Panc1 (cell line): Measurements from ENCODE around the gene DEPDC5. TPM values are rescaled to one million over a fixed set of nuclear protein-coding genes. Genes with fewer than 3 reads are reported as not detected.

Experiments
- ATAC-seq: fragments of 200-7000 bp; cut with Tn5 transposase; 2 replicates; pipeline ENCODE4 v1.9.1; 2020; ENCODE audit warnings: mild to moderate bottlenecking, moderate library complexity
- BruUV-seq: library from RNA; stranded (reverse); fragments of 400-500 nt; replicated peaks from 2 replicates; lab custom pipeline; 2021; lab: Mats Ljungman, UMichigan
- CTCF ChIA-PET: fragments of 300-600 bp; sonication (Branson Sonifier 250); formaldehyde crosslinking; loops from one replicate; lab custom pipeline; 2022; ENCODE audit warnings: antibody characterized with exemption; lab: Charles Lee
- POLR2A ChIA-PET: fragments of 300-600 bp; sonication (Branson Sonifier 250); formaldehyde crosslinking; loops from one replicate; lab custom pipeline; 2022; ENCODE audit warnings: antibody characterized with exemption; lab: Charles Lee
- DNase-seq: peaks from one replicate; pipeline ENCODE4 v3.0.0-alpha.2; 2010; ENCODE audit warnings: low read depth, low spot score
- H3K27ac ChIP-seq: 2 replicates; pipeline ENCODE4 v1.5.1; 2011; ENCODE audit warnings: mild to moderate bottlenecking, low read length, inconsistent platforms
- H3K27me3 ChIP-seq: fragments of 200-500 bp; sonication (Bioruptor generic); 2 replicates; pipeline ENCODE4 v1.6.0; 2014; ENCODE audit warnings: low read length, inconsistent platforms; ENCODE audit not compliant: control insufficient read depth, insufficient read depth
- H3K36me3 ChIP-seq: fragments of 200-500 bp; sonication (Bioruptor generic); 2 replicates; pipeline ENCODE4 v1.5.1; 2014; ENCODE audit warnings: inconsistent platforms, mild to moderate bottlenecking, low read length, moderate library complexity; ENCODE audit not compliant: control insufficient read depth, insufficient read depth
- H3K4me1 ChIP-seq: 2 replicates; pipeline ENCODE4 v1.5.1; 2011; ENCODE audit warnings: inconsistent platforms, mild to moderate bottlenecking, low read length, moderate library complexity; ENCODE audit not compliant: control insufficient read depth, insufficient read depth
- H3K4me3 ChIP-seq, 2 experiments: 2 replicates each; pipeline ENCODE4 v1.5.1; 2011 to 2012; ENCODE audit warnings: low read depth in 2 of 2, low read length in 2 of 2, mild to moderate bottlenecking in 2 of 2, inconsistent platforms in 1 of 2, moderate library complexity in 1 of 2
- H3K9me3 ChIP-seq: fragments of 200-500 bp; sonication (Bioruptor generic); 2 replicates; pipeline ENCODE4 v1.5.1; 2014; ENCODE audit warnings: low read depth, mild to moderate bottlenecking, inconsistent platforms, low read length, moderate library complexity; ENCODE audit not compliant: control insufficient read depth, insufficient read depth
- POLR2AphosphoS5 ChIP-seq: IDR thresholded peaks from 2 replicates; pipeline ENCODE4 v1.6.1; 2012; ENCODE audit warnings: mild to moderate bottlenecking, low read depth, low read length, moderate library complexity
- SIN3A ChIP-seq: IDR thresholded peaks from 2 replicates; pipeline ENCODE4 v1.6.1; 2012; ENCODE audit warnings: low read depth, mild to moderate bottlenecking, low read length, moderate library complexity, borderline replicate concordance; ENCODE audit not compliant: insufficient read depth
- TCF7L2 ChIP-seq: IDR thresholded peaks from 2 replicates; pipeline ENCODE4 v1.6.1; 2011; ENCODE audit warnings: mild to moderate bottlenecking, low read depth, low read length, inconsistent platforms
- in situ Hi-C: cut with HindIII; loops from 2 replicates; pipeline ENCODE4 v1.10.0; 2016; ENCODE audit warnings: low sequenced_read_pairs, low pct_unique_long_range_greater_than_20kb
- intact Hi-C: fragments of 100-400 bp; cut with micrococcal nuclease; formaldehyde crosslinking; loops from one replicate; pipeline ENCODE4 v1.10.0; 2022; ENCODE audit not compliant: unreplicated experiment
- total RNA-seq: library from RNA; stranded (reverse); gene quantifications from one replicate; pipeline ENCODE4 v1.2.1, GENCODE V29; 2021; ENCODE audit not compliant: unreplicated experiment
- TF ChIP-seq, protein P1 (sequence below): fragments of 450-650 bp; IDR thresholded peaks from 2 replicates; pipeline ENCODE4 v1.5.1; 2017; ENCODE audit warnings: mild to moderate bottlenecking
- TF ChIP-seq, protein P2 (sequence below), 2 experiments: IDR thresholded peaks; 2 replicates each; pipeline ENCODE4 v1.6.1; 2011 to 2012; ENCODE audit warnings: low read depth in 2 of 2, control low read depth in 1 of 2, low read length in 1 of 2, mild to moderate bottlenecking in 1 of 2, moderate library complexity in 1 of 2; ENCODE audit not compliant: insufficient read depth in 1 of 2

DEPDC5 gene
- total RNA-seq, 1 experiment from 2014 or later, result 20.2 TPM

DNA sequence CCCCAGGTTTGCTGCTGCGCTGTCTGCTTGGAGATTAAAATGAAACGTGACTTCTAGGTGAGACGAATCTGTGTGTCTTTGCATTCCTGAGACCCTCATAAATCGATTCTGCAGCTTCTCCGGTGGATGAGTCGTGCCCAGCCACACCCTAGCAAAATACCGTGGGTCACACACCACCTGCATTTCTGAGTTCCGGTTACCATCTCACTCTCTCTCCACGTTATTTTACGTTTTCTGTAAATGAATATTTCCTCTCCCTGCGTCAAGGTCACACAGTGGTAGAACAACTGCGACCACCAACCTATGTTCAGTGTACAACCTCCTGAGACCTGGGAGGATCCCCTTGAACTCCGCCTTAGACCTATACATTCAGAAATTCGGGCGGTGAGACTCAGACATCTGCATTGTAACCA is 191.6 kb downstream of the DEPDC5 start:
- no TSS peak for BruUV-seq
- ATAC-seq, result no peak
- intact Hi-C loops, result loop anchor here (10.0 kb wide), 1 partner anchor 281 kb away; the partner anchor contains the start of gene PISD

DNA sequence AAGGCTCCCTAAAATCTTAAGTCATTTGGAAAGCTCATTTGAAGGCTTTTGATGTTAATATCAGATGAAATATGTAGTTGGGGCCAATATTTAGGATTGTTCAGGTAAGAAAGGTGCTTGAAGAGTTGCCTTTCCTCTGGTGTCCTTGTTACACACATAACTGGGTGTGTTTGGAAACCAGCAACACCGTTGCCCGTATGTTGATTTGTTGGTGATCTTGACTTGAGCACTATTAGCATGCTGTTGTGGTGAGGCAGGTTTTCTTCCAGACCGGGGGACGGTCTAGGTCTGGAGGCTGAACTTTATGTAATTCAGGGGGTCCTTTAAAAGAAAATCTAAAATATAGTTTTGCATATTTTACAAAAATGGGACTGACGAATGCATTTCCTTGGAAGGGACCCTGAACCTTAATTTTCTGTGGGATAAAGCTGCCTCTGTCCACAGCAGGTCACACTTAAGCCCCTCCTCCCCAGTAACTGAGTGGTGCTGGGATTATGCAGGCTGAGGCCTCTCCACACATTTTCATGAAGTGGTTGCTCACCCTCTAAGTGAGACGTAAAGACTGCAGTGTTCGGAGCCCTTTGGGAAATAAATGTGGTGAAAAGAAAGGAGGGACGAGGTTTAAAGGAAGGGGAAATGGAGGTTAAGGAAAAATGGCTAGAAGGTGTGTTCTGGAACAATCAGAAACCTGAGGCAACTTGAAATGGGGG is 192.3 kb downstream of the DEPDC5 start:
- H3K9me3 ChIP-seq, result no peaks in the 10 kb centered on the region
- ATAC-seq, result no peak
- H3K4me1 ChIP-seq, result peaks cover 16% of the 10 kb centered on the region
- in situ Hi-C loops (no loop called here), intact Hi-C loops (loop anchor here (10.0 kb wide), 1 partner anchor 281 kb away; the partner anchor contains the start of gene PISD)
- H3K27ac ChIP-seq, result peak overlapping the region; percentile 90
- no peak for DNase-seq
- no peaks in the 10 kb centered on the region for H3K27me3 ChIP-seq
- H3K36me3 ChIP-seq, result peaks cover 18% of the 10 kb centered on the region
- H3K4me3 ChIP-seq, result peak overlapping the region; percentile 78 to 91
- TSS peak; percentile 82 for BruUV-seq
- TF ChIP-seq TCF7L2 (no peak), POLR2AphosphoS5 (no peak), SIN3A (no peak)
- TF ChIP-seq, protein P1, sequence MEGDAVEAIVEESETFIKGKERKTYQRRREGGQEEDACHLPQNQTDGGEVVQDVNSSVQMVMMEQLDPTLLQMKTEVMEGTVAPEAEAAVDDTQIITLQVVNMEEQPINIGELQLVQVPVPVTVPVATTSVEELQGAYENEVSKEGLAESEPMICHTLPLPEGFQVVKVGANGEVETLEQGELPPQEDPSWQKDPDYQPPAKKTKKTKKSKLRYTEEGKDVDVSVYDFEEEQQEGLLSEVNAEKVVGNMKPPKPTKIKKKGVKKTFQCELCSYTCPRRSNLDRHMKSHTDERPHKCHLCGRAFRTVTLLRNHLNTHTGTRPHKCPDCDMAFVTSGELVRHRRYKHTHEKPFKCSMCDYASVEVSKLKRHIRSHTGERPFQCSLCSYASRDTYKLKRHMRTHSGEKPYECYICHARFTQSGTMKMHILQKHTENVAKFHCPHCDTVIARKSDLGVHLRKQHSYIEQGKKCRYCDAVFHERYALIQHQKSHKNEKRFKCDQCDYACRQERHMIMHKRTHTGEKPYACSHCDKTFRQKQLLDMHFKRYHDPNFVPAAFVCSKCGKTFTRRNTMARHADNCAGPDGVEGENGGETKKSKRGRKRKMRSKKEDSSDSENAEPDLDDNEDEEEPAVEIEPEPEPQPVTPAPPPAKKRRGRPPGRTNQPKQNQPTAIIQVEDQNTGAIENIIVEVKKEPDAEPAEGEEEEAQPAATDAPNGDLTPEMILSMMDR, result no peak
- TF ChIP-seq, protein P2, sequence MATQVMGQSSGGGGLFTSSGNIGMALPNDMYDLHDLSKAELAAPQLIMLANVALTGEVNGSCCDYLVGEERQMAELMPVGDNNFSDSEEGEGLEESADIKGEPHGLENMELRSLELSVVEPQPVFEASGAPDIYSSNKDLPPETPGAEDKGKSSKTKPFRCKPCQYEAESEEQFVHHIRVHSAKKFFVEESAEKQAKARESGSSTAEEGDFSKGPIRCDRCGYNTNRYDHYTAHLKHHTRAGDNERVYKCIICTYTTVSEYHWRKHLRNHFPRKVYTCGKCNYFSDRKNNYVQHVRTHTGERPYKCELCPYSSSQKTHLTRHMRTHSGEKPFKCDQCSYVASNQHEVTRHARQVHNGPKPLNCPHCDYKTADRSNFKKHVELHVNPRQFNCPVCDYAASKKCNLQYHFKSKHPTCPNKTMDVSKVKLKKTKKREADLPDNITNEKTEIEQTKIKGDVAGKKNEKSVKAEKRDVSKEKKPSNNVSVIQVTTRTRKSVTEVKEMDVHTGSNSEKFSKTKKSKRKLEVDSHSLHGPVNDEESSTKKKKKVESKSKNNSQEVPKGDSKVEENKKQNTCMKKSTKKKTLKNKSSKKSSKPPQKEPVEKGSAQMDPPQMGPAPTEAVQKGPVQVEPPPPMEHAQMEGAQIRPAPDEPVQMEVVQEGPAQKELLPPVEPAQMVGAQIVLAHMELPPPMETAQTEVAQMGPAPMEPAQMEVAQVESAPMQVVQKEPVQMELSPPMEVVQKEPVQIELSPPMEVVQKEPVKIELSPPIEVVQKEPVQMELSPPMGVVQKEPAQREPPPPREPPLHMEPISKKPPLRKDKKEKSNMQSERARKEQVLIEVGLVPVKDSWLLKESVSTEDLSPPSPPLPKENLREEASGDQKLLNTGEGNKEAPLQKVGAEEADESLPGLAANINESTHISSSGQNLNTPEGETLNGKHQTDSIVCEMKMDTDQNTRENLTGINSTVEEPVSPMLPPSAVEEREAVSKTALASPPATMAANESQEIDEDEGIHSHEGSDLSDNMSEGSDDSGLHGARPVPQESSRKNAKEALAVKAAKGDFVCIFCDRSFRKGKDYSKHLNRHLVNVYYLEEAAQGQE (IDR thresholded peaks at IDR 0.05; ENCODE audit: insufficient read depth in 1 of 2, low read depth in 2 of 2, low read length in 1 of 2), result no peak
- POLR2A ChIA-PET, result no interaction called here
- CTCF ChIA-PET, result interaction anchor here (0.6 kb wide), 1 partner anchor 279 kb away, joined by 5 read pairs; no protein-coding TSS in a partner anchor

More for the DNA sequence above, 191.6 kb downstream of the DEPDC5 start:
- in situ Hi-C loops, result no loop called here
- no peaks in the 10 kb centered on the region for H3K9me3 ChIP-seq
- H3K27ac ChIP-seq, result peak overlapping the region; percentile 90
- peak overlapping the region; percentile 78 to 91 for H3K4me3 ChIP-seq
- no peak for DNase-seq
- CTCF ChIA-PET, result no interaction called here
- H3K27me3 ChIP-seq, result no peaks in the 10 kb centered on the region
- TF ChIP-seq SIN3A (no peak), TCF7L2 (no peak), POLR2AphosphoS5 (no peak)
- TF ChIP-seq, protein P1, result no peak
- TF ChIP-seq, protein P2 (IDR thresholded peaks at IDR 0.05; ENCODE audit: insufficient read depth in 1 of 2, low read depth in 2 of 2, low read length in 1 of 2), result no peak
- POLR2A ChIA-PET, result no interaction called here
- peaks cover 15% of the 10 kb centered on the region for H3K4me1 ChIP-seq
- H3K36me3 ChIP-seq, result peaks cover 18% of the 10 kb centered on the region
